Effector memory CD4-positive, alpha-beta T cell (primary cell): ENCODE results near the gene CCL4.
"Not testable (repeated sequence)": the region's sequence is repeated elsewhere in the genome, so short reads cannot be mapped to it uniquely, and the experiment has no call there.

ENCODE experiments used
- DNase-seq, 3 donors: peaks; one replicate each; pipeline ENCODE4 v3.0.0-alpha.2; 2020
- H3K27ac ChIP-seq: 2 replicates; pipeline ENCODE4 v1.7.0; 2013; ENCODE audit warnings: mild to moderate bottlenecking, low read length, moderate library complexity; ENCODE audit not compliant: insufficient read depth, poor library complexity, severe bottlenecking
- H3K27me3 ChIP-seq: replicated peaks from 2 replicates; pipeline ENCODE4 v1.7.0; 2013; ENCODE audit warnings: mild to moderate bottlenecking, low read length; ENCODE audit not compliant: insufficient read depth, control insufficient read depth, poor library complexity, severe bottlenecking
- H3K36me3 ChIP-seq: 2 replicates; pipeline ENCODE4 v1.7.0; 2013; ENCODE audit warnings: mild to moderate bottlenecking, low read length, moderate library complexity; ENCODE audit not compliant: control insufficient read depth, insufficient read depth
- H3K4me1 ChIP-seq: 2 replicates; pipeline ENCODE4 v1.7.0; 2013; ENCODE audit warnings: low read length, mild to moderate bottlenecking; ENCODE audit not compliant: control insufficient read depth, insufficient read depth, poor library complexity, severe bottlenecking
- H3K4me3 ChIP-seq: 2 replicates; pipeline ENCODE4 v1.7.0; 2013; ENCODE audit warnings: low read length, low read depth, mild to moderate bottlenecking; ENCODE audit not compliant: insufficient read depth, poor library complexity, severe bottlenecking
- H3K9me3 ChIP-seq: 2 replicates; pipeline ENCODE4 v1.7.0; 2013; ENCODE audit warnings: mild to moderate bottlenecking, low read length, moderate library complexity; ENCODE audit not compliant: control insufficient read depth

Gene CCL4

DNA sequence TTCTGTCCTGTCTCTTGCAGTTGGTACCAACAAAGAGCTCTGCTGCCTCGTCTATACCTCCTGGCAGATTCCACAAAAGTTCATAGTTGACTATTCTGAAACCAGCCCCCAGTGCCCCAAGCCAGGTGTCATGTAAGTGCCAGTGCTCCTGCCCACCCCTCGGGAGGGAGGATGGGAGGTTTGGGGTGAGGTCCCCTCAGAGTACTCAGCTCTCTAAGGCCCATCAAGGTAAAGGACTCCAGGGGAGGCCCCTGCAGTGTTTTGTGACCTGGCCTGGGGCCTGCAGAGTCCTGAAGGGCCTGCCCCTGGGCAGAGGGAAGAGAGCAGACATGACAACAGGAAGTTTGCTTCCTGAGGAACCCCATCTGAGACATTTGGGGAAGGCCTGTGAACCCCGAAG is 33.2 kb upstream of the CCL4 start:
- no peaks in the 10 kb centered on the region for H3K9me3 ChIP-seq
- H3K27me3 ChIP-seq: peaks cover under 1% of the 10 kb centered on the region
- H3K4me3 ChIP-seq: no peak overlapping the region
- H3K4me1 ChIP-seq: no peaks in the 10 kb centered on the region
- no peak for DNase-seq
- H3K36me3 ChIP-seq: no peaks in the 10 kb centered on the region
- H3K27ac ChIP-seq: no peak overlapping the region

DNA sequence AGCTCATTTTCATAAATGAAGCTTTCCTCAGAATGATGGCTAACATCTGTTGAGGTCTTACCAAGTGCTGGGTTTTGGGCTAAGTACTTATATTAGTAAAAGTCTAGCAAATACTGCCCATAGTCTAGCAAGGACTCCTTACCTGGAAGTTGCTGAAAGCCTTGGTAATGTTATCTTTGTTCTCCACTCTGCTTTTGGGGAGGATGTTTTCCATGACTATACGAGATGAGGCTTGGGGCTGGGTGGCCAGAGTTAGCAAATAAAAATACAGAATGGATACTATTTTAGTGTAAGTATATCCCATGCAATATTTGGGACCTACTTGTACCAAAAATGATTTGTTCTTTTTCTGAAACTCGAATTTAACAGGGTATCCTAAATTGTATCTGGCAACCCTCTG is 31.9 kb upstream of the CCL4 start:
- no peaks in the 10 kb centered on the region for H3K9me3 ChIP-seq
- peaks cover 3% of the 10 kb centered on the region for H3K27me3 ChIP-seq
- no peak overlapping the region for H3K27ac ChIP-seq
- DNase-seq: no peak
- no peaks in the 10 kb centered on the region for H3K36me3 ChIP-seq
- no peaks in the 10 kb centered on the region for H3K4me1 ChIP-seq
- no peak overlapping the region for H3K4me3 ChIP-seq

GRCh38 chr17:36072431-36073121 is 31.1 kb upstream of the CCL4 start:
- no peaks in the 10 kb centered on the region for H3K4me1 ChIP-seq
- no peaks in the 10 kb centered on the region for H3K9me3 ChIP-seq
- no peak overlapping the region for H3K27ac ChIP-seq
- peaks cover 3% of the 10 kb centered on the region for H3K27me3 ChIP-seq
- no peak overlapping the region for H3K4me3 ChIP-seq
- no peaks in the 10 kb centered on the region for H3K36me3 ChIP-seq
- peak in 2 of 3 donors; percentile 29 to 32 for DNase-seq

DNA sequence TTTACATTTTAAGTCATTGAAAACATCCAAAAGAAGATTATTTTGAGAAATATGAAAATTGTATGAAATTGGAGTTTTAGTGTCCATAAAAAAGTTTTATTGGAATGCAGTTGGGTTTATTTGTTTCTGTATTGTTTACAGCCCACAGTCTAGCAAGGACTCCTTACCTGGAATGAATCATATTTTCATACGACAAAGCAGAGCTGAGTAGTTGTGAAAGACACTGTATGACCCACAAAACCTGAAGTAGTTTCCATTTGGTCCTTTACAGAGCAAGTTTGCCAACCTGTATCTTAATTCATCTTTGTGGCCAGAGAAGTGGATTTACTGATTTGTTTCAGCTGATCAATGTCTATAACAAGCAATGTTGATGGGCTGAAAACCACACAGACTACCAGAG is 29.3 kb upstream of the CCL4 start:
- DNase-seq: no peak
- Histone ChIP-seq H3K27me3 (peaks cover 3% of the 10 kb centered on the region), H3K4me1 (no peaks in the 10 kb centered on the region), H3K4me3 (no peak overlapping the region), H3K27ac (no peak overlapping the region), H3K9me3 (no peaks in the 10 kb centered on the region), H3K36me3 (no peaks in the 10 kb centered on the region)

DNA sequence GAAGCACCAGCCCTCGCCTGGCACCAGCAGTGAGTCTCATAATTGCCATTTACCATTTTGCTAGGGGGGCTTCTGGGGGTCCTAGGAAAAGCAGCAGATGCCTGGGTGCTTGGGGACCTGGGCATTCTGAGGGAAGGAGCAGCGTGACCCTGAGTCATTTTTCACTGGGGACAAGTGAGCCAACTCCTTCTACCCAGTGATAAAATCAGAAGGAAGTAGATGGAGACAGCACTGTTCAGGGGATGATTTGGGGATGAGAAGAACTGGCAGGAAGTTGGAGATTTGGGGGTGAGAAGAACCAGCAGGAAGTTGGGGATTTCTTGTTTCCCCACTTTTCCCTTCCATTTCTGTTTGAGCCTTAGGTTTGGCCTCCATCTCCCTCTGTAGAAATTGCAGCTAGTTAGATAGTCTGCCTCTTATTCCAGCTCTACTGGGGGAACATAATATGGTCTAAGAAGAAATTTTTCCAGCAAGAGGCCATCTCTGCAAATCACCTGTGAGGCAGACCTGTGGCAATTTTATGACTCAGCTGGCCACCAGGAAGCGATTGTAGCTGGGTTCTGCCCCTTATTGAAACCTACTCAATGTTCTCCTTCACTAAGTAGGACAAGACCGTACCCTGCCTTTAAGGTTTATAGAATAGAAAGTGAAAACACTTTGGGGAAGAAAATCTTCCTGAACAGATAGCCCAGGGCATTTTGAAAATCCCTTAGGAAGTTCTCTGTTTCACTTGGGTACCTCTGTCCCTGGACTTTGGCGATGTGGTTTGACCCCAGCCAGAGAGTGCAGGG is 21.8 kb upstream of the CCL4 start:
- not testable (repeated sequence) for H3K27ac ChIP-seq, H3K36me3 ChIP-seq, H3K9me3 ChIP-seq, DNase-seq, H3K4me3 ChIP-seq, H3K4me1 ChIP-seq, H3K27me3 ChIP-seq

- peak; percentile 9 to 25 (median 14) for DNase-seq
- H3K4me3 ChIP-seq, H3K9me3 ChIP-seq, H3K36me3 ChIP-seq, H3K4me1 ChIP-seq, H3K27me3 ChIP-seq, H3K27ac ChIP-seq: not testable (repeated sequence)
Measured at GRCh38 chr17:36082482-36083120, 21.0 kb upstream of the CCL4 start.

DNA sequence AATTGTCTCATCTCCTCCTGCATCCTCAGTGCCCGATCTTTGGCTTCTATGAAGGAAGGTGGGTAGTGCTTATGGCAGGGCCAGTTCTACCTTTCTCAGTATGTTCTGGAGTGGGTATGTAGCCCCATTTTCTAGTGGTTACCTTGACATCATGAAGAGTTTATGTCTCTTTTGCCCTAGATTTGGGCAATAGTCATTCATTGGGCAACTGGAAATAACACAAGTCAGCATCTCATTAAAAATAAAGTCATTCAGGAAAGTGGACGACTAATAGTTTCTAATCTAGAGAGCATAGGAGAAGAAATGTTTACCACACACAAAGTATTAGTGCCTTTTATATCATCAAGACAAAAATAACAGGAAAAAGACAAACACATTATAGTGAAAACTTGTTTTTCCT is 19.9 kb upstream of the CCL4 start:
- H3K4me3 ChIP-seq, DNase-seq, H3K36me3 ChIP-seq, H3K9me3 ChIP-seq, H3K27ac ChIP-seq, H3K27me3 ChIP-seq, H3K4me1 ChIP-seq: not testable (repeated sequence)

- Histone ChIP-seq H3K36me3 (no peaks in the 10 kb centered on the region), H3K27ac (no peak overlapping the region)
Measured at GRCh38 chr17:36085765-36086164, 17.9 kb upstream of the CCL4 start.

DNA sequence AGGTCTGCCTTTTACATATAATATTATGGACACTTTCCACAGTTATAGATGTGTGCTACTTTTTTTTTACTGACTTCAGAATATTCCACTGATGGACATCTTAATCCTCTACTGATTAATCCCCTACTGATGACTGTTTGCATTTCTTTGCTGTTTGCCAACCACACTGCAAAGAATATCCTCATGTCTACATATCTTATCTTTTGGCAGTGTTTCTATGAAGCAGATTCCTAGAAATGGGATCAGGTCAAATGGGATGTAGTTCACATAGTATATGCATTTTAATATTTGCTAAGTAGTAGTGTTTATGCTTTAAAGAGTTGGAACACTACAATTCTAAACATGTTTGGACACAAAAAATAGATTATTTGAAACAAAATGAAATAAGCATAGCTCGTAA is 16.8 kb upstream of the CCL4 start:
- no peak overlapping the region for H3K27ac ChIP-seq
- no peaks in the 10 kb centered on the region for H3K36me3 ChIP-seq
- no peaks in the 10 kb centered on the region for H3K9me3 ChIP-seq
- no peaks in the 10 kb centered on the region for H3K4me1 ChIP-seq
- no peak for DNase-seq
- peaks cover 3% of the 10 kb centered on the region for H3K27me3 ChIP-seq
- no peak overlapping the region for H3K4me3 ChIP-seq

More at GRCh38 chr17:36085765-36086164, 17.9 kb upstream of the CCL4 start:
- H3K9me3 ChIP-seq: no peaks in the 10 kb centered on the region
- H3K27me3 ChIP-seq: peaks cover 3% of the 10 kb centered on the region
- H3K4me3 ChIP-seq: no peak overlapping the region
- no peak for DNase-seq
- H3K4me1 ChIP-seq: no peaks in the 10 kb centered on the region

- not testable (repeated sequence) for H3K27ac ChIP-seq, H3K4me3 ChIP-seq, H3K27me3 ChIP-seq, H3K36me3 ChIP-seq, DNase-seq, H3K4me1 ChIP-seq, H3K9me3 ChIP-seq
Measured at GRCh38 chr17:36087471-36087870, 16.2 kb upstream of the CCL4 start.
